ENCODE results near the gene AKAP1.

Gene AKAP1

DNA sequence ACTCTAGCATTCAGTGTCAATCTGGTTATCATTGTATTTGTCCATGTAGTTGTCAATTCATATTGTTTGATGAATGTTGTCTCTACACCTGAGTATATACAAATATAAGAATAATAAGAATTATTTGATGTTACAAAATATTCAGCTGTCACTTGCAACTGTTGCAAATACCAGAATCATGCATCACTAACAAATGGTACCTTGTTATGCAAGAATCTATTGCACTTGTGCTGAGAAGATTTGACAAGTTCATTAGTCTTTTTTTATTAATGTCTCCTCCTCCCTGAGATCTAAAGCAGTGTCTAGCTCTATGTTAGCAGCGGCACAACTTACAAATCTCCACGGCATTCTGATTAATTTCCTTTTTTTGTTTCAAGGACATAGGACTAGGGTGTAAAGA lies 22.2 kb upstream of the AKAP1 start:
- Mint-ChIP-seq H3K27me3 (peaks cover 31% of the 10 kb centered on the region), H3K36me3 (ENCODE audit: insufficient read depth) (no peaks in the 10 kb centered on the region), H3K4me1 (no peaks in the 10 kb centered on the region), H3K27ac (ENCODE audit: low read depth) (no peak overlapping the region), H3K4me3 (no peak overlapping the region), H3K9me3 (no peaks in the 10 kb centered on the region)
- no peak for ATAC-seq (replicated peaks; ENCODE audit: extremely low read depth, poor library complexity, severe bottlenecking)
- DNase-seq (ENCODE audit: low spot score in 2 of 2): no peak

DNA sequence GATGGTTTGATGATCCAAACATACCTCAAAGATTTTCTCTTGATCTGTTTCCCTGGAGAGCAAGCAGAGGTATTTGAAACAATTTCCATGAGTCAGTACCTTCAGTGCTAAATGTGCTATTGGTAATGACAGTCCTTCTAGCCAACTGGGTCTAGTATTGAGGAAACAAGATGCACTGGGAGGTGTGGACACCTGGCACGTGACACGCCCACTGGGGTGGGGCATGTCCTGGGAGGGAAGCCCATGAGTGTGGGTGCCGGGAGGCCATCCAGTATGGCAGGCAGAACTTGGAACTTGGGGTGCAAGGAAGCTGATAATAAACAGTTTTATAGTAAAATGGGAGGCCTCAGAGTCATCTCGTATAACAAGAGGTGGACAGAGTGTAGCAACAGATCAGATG lies 17.9 kb upstream of the AKAP1 start:
- no peaks in the 10 kb centered on the region for H3K9me3 Mint-ChIP-seq
- DNase-seq (ENCODE audit: low spot score in 2 of 2) (no peak), ATAC-seq (replicated peaks; ENCODE audit: extremely low read depth, poor library complexity, severe bottlenecking) (no peak)
- H3K36me3 Mint-ChIP-seq (ENCODE audit: insufficient read depth): no peaks in the 10 kb centered on the region
- H3K4me1 Mint-ChIP-seq: no peaks in the 10 kb centered on the region
- peaks cover 31% of the 10 kb centered on the region for H3K27me3 Mint-ChIP-seq
- no peak overlapping the region for H3K27ac Mint-ChIP-seq (ENCODE audit: low read depth)
- H3K4me3 Mint-ChIP-seq: no peak overlapping the region

DNA sequence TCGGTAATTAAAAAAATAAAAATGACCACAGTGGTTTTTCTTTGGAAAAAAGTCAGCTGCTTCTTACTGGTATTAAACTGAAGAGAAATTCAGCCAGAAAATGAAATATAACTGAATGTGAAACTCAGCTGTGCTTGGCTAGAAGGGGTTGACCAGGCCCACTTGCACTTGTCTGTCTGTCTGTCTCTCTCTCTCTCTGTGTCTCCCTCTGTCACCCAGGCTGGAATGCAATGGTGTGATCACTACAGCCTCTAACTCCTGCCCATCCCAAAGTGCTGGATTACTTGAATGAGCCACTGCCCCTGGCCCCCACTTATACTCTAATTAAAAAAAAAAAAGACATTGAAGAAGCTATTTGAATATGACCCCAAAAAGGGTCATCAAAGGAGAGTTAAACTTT lies 17.3 kb upstream of the AKAP1 start:
- H3K4me3 Mint-ChIP-seq: no peak overlapping the region
- ATAC-seq (replicated peaks; ENCODE audit: extremely low read depth, poor library complexity, severe bottlenecking): no peak
- no peak overlapping the region for H3K27ac Mint-ChIP-seq (ENCODE audit: low read depth)
- H3K9me3 Mint-ChIP-seq: no peaks in the 10 kb centered on the region
- DNase-seq (ENCODE audit: low spot score in 2 of 2): no peak
- H3K4me1 Mint-ChIP-seq: no peaks in the 10 kb centered on the region
- peaks cover 31% of the 10 kb centered on the region for H3K27me3 Mint-ChIP-seq
- no peaks in the 10 kb centered on the region for H3K36me3 Mint-ChIP-seq (ENCODE audit: insufficient read depth)

DNA sequence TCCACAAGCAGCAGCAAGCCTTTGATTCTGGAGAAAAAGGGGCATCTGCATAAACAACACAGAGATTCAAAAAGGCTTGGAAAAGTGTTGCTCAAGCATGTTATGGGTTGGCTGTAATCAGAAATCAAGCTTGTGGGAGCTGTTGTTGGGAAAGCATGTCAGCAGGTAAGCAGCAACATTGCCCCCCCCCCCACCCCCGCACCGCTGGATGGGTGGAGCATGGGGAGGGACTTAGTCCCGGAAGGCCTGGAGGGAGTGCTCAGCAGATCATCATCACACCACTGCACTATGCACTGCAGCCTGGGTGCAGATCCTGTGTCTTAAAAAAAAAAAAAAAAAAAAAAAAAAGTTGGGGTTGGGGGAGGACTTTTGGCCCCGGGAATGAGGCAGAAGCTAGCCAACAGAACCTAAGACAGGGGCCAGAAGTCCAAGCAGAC lies 16.8 kb upstream of the AKAP1 start:
- no peak overlapping the region for H3K27ac Mint-ChIP-seq (ENCODE audit: low read depth)
- H3K4me1 Mint-ChIP-seq: no peaks in the 10 kb centered on the region
- H3K36me3 Mint-ChIP-seq (ENCODE audit: insufficient read depth): no peaks in the 10 kb centered on the region
- no peak for DNase-seq (ENCODE audit: low spot score in 2 of 2)
- no peaks in the 10 kb centered on the region for H3K9me3 Mint-ChIP-seq
- H3K27me3 Mint-ChIP-seq: peaks cover 28% of the 10 kb centered on the region
- no peak overlapping the region for H3K4me3 Mint-ChIP-seq
- ATAC-seq (replicated peaks; ENCODE audit: extremely low read depth, poor library complexity, severe bottlenecking): no peak

DNA sequence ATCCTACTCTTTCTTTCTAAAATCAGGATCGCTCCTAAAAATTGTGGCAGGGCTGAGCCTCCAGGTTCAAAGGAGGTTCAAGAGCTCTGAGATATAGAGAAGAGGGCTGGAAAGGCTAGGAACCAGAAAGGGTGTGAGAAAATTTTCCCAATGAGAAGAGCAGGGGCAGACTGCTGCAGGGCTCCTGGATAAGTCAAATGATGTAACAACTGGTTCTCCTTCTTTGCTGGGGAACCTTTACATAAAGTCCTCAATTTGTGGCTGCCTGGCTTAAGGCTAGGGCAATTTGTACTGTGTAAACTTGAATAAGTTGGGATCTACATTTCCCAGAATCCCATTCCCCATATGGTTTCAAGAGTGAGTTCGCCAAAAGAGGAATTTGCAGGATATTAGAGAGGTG lies 16.3 kb upstream of the AKAP1 start:
- Mint-ChIP-seq H3K27ac (ENCODE audit: low read depth) (no peak overlapping the region), H3K9me3 (no peaks in the 10 kb centered on the region), H3K4me3 (no peak overlapping the region), H3K4me1 (no peaks in the 10 kb centered on the region), H3K36me3 (ENCODE audit: insufficient read depth) (no peaks in the 10 kb centered on the region), H3K27me3 (peaks cover 24% of the 10 kb centered on the region)
- DNase-seq (ENCODE audit: low spot score in 2 of 2) (no peak), ATAC-seq (replicated peaks; ENCODE audit: extremely low read depth, poor library complexity, severe bottlenecking) (no peak)

DNA sequence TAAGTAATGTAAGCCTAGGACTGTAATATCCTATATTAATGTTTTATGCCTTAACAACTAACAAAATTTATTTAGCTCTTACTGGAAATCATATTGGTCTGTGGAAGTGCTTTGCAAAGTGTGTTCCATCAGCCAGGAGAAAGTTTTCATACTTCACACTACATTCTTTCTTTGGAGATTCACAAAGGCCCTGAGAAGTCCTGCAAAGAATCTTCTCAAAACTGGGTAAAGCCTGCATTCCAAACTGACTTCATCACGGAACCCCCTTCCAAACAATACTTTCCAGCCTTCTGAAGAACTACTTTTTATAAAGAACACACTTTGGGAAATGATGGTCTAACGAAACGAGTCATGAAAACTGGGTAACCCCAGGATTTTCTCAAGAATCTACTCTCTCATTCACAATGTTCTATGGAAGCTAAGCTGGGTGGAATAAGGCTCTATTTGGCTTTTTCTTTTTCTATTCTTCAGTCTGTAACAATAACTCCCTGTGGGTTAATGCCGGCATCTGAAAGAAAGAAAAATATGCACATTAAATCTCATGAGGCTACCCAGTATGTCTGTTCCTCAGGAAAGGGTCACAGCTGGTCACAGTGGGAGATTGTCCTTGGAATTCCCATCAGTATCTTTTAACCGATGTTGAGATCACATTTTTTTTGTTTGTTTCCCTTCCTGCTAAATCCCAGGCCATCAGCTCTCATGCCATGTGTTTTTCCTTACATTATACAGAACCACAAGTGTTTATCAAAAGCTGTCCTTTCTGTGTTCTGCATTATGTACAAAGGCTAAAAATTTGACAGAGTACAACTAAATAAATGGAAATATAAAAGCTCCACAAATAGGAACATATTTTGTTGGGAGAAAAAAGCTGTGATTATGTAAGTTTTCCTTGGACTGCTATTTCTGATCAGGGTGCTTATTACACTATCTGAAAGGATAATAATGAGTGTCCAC lies 12.8 kb upstream of the AKAP1 start:
- no peak for DNase-seq (ENCODE audit: low spot score in 2 of 2)
- no peaks in the 10 kb centered on the region for H3K9me3 Mint-ChIP-seq
- H3K36me3 Mint-ChIP-seq (ENCODE audit: insufficient read depth): no peaks in the 10 kb centered on the region
- ATAC-seq (replicated peaks; ENCODE audit: extremely low read depth, poor library complexity, severe bottlenecking): no peak
- H3K27me3 Mint-ChIP-seq: peaks cover 9% of the 10 kb centered on the region
- no peak overlapping the region for H3K27ac Mint-ChIP-seq (ENCODE audit: low read depth)
- H3K4me3 Mint-ChIP-seq: no peak overlapping the region
- no peaks in the 10 kb centered on the region for H3K4me1 Mint-ChIP-seq

DNA sequence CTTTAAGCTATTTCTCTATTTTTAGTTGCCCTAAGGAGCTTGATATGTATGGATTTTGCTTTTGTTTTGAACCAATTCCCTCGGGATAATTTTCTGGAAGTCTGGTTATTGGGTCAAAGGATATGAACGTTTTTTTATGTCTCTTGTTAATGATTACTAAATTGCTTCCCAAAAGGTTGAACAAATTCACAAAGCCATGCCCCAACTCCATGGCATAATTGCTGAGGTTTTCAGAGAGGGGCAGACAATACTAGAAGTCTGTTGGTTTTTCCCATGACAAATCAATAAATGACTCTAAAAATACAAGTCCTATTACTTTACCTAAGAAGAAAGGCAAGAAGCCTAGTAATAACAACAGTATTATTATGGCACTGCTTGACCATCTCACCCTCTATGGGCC lies 11.4 kb upstream of the AKAP1 start:
- no peaks in the 10 kb centered on the region for H3K9me3 Mint-ChIP-seq
- H3K36me3 Mint-ChIP-seq (ENCODE audit: insufficient read depth): no peaks in the 10 kb centered on the region
- peaks cover 9% of the 10 kb centered on the region for H3K27me3 Mint-ChIP-seq
- no peak overlapping the region for H3K4me3 Mint-ChIP-seq
- DNase-seq (ENCODE audit: low spot score in 2 of 2) (no peak), ATAC-seq (replicated peaks; ENCODE audit: extremely low read depth, poor library complexity, severe bottlenecking) (no peak)
- H3K4me1 Mint-ChIP-seq: no peaks in the 10 kb centered on the region
- no peak overlapping the region for H3K27ac Mint-ChIP-seq (ENCODE audit: low read depth)

DNA sequence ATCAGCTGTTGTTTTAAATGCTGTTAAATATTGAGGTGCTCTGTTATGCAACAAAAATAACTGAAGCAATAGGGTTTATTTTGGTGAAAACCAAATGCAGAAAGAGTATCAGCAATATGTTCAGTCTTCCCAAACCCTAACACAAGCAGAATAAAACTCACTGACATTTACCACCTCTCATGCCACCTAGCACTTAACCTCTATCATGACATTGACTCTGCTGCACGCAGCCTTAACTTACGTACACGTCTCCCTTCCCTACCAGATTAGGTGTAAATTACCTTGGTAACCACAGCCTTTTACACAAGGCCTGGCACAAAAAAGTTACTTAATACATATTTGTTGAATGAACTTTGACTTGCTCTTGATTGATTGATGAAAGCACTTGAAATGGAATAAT lies 9.9 kb upstream of the AKAP1 start:
- no peak for DNase-seq (ENCODE audit: low spot score in 2 of 2)
- no peaks in the 10 kb centered on the region for H3K36me3 Mint-ChIP-seq (ENCODE audit: insufficient read depth)

DNA sequence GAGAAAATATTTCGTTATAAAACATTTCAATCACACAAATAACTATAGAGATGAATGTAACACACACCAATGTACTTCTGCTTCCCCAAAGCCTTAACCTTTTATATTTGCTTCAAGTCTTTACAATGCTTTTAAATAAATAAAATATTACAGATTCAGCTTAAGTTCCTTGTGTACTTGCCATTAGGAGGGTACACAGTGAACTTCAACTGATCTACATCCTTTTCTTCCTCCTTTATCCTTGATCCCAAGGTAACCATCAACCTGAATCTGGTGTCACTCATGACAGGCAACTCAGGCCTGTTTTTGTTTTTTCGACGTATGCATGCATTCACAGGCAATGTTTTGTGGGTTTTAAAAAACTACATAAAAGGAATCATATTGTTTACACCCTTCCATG lies 9.3 kb upstream of the AKAP1 start:
- ATAC-seq (replicated peaks; ENCODE audit: extremely low read depth, poor library complexity, severe bottlenecking) (no peak), DNase-seq (ENCODE audit: low spot score in 2 of 2) (no peak)
- no peak overlapping the region for H3K4me3 Mint-ChIP-seq
- H3K9me3 Mint-ChIP-seq: no peaks in the 10 kb centered on the region
- no peaks in the 10 kb centered on the region for H3K36me3 Mint-ChIP-seq (ENCODE audit: insufficient read depth)
- no peak overlapping the region for H3K27ac Mint-ChIP-seq (ENCODE audit: low read depth)
- no peaks in the 10 kb centered on the region for H3K4me1 Mint-ChIP-seq
- H3K27me3 Mint-ChIP-seq: peaks cover 9% of the 10 kb centered on the region

More for the DNA sequence above, 9.9 kb upstream of the AKAP1 start:
- Mint-ChIP-seq H3K27ac (ENCODE audit: low read depth) (no peak overlapping the region), H3K27me3 (peaks cover 9% of the 10 kb centered on the region), H3K9me3 (no peaks in the 10 kb centered on the region), H3K4me3 (no peak overlapping the region), H3K4me1 (no peaks in the 10 kb centered on the region)
- ATAC-seq (replicated peaks; ENCODE audit: extremely low read depth, poor library complexity, severe bottlenecking): no peak

DNA sequence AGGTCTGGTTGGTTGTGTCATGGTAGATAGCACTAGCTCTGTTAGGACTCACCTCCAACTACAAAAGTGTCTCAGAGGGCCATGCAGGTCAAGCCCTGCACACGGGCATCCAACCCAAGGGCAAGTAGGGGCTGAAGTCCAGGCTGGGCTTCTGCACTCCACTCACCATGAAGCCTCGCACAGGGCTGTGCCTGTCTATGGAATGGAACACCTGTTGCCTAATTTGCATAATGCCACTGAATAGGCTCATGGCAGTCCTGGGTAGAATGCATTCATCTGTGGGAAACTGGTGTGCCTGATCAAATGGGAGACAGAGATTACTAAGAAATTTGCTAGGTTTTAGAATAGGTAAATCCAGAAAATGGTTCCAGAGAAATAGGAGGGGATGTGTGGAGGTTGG lies 8.0 kb upstream of the AKAP1 start:
- no peak overlapping the region for H3K4me3 Mint-ChIP-seq
- ATAC-seq (replicated peaks; ENCODE audit: extremely low read depth, poor library complexity, severe bottlenecking): no peak

DNA sequence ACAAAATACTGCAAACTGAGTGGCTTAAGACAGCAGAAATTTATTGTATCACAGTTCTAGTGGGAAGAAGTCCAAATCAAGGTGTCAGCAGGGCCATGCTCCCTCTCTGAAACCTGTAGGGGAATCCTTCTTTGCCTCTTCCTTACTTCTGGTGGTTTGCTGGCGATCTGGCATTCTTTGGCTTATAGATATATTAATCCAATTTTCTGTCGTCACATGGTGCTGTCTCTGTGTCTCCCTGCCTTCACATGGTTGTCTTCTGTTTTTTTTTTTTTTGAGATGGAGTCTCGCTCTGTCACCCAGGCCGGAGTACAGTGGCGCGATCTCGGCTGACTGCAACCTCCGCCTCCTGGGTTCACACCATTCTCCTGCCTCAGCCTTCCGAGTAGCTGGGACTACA lies 6.8 kb upstream of the AKAP1 start:
- Mint-ChIP-seq H3K36me3 (ENCODE audit: insufficient read depth) (no peaks in the 10 kb centered on the region), H3K4me3 (no peak overlapping the region), H3K27me3 (peaks cover 9% of the 10 kb centered on the region), H3K27ac (ENCODE audit: low read depth) (no peak overlapping the region), H3K9me3 (no peaks in the 10 kb centered on the region), H3K4me1 (no peaks in the 10 kb centered on the region)
- no peak for ATAC-seq (replicated peaks; ENCODE audit: extremely low read depth, poor library complexity, severe bottlenecking)
- no peak for DNase-seq (ENCODE audit: low spot score in 2 of 2)

More for the DNA sequence above, 8.0 kb upstream of the AKAP1 start:
- Mint-ChIP-seq H3K27ac (ENCODE audit: low read depth) (no peak overlapping the region), H3K27me3 (peaks cover 9% of the 10 kb centered on the region), H3K9me3 (no peaks in the 10 kb centered on the region), H3K4me1 (no peaks in the 10 kb centered on the region), H3K36me3 (ENCODE audit: insufficient read depth) (no peaks in the 10 kb centered on the region)
- no peak for DNase-seq (ENCODE audit: low spot score in 2 of 2)

DNA sequence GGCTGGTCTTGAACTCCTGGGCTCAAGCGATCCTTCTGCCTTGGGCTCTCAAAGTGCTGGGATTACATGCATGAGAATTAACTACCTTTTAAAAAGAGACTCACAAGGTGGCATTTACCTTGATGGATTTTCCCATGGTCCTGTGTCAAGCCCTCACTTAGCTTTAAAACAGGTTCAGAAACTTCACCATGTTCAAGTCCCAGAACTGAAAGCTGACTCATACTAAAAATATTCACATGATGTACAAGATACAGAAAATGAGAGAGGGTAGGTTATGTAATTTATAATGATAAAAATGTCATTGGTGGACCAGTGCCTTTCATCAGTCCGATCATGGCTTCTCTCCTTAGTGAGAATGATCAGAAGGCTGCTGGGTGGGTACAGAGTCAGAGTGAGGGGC lies 4.3 kb upstream of the AKAP1 start:
- Mint-ChIP-seq H3K4me1 (no peaks in the 10 kb centered on the region), H3K4me3 (no peak overlapping the region), H3K27me3 (no peaks in the 10 kb centered on the region), H3K27ac (ENCODE audit: low read depth) (no peak overlapping the region), H3K9me3 (no peaks in the 10 kb centered on the region), H3K36me3 (ENCODE audit: insufficient read depth) (peaks cover 6% of the 10 kb centered on the region)
- ATAC-seq (replicated peaks; ENCODE audit: extremely low read depth, poor library complexity, severe bottlenecking) (no peak), DNase-seq (ENCODE audit: low spot score in 2 of 2) (no peak)

DNA sequence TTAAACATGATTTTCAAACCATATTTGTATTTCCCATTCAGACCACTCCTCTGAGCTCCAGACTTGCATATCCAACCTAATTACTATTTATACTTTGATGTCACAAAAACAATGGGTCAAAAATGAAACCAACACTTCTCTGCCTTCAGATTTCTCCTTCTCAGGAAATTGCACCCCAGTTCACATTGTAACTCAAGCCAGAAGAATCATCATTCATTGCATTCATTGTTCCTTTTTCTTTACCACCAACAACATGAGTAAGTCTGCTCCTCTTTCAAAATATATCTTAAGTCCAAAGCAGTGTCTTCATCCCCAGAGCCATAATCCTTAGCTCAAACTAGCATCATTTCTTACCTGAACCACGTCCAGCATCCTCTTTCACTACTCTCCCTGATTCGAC lies 2.6 kb upstream of the AKAP1 start:
- H3K27ac Mint-ChIP-seq (ENCODE audit: low read depth): no peak overlapping the region
- H3K9me3 Mint-ChIP-seq: no peaks in the 10 kb centered on the region
- H3K4me1 Mint-ChIP-seq: peaks cover 13% of the 10 kb centered on the region
- no peak for ATAC-seq (replicated peaks; ENCODE audit: extremely low read depth, poor library complexity, severe bottlenecking)
- H3K27me3 Mint-ChIP-seq: no peaks in the 10 kb centered on the region
- peaks cover 8% of the 10 kb centered on the region for H3K36me3 Mint-ChIP-seq (ENCODE audit: insufficient read depth)
- no peak for DNase-seq (ENCODE audit: low spot score in 2 of 2)
- no peak overlapping the region for H3K4me3 Mint-ChIP-seq
